Measurements from ENCODE around the gene PNMA6E.

PNMA6E gene

GRCh38 chrX:153438532-153438931 is 37.4 kb upstream of the PNMA6E start:
- DNase-seq (ENCODE audit: extremely low read depth in 1 of 2, low read depth in 1 of 2) = no peak

GRCh38 chrX:153435845-153436244 is 34.7 kb upstream of the PNMA6E start:
- no peak for DNase-seq (ENCODE audit: extremely low read depth in 1 of 2, low read depth in 1 of 2)

- DNase-seq (ENCODE audit: extremely low read depth in 1 of 2, low read depth in 1 of 2) = no peak
These were observed 33.7 kb upstream of the PNMA6E start for GRCh38 chrX:153434801-153435200.

- no peak for DNase-seq (ENCODE audit: extremely low read depth in 1 of 2, low read depth in 1 of 2)
These were observed 32.7 kb upstream of the PNMA6E start for GRCh38 chrX:153433781-153434285.

- no peak for DNase-seq (ENCODE audit: extremely low read depth in 1 of 2, low read depth in 1 of 2)
These were observed 32.1 kb upstream of the PNMA6E start for GRCh38 chrX:153433161-153433680.

GRCh38 chrX:153430796-153431195 is 29.6 kb upstream of the PNMA6E start:
- DNase-seq (ENCODE audit: extremely low read depth in 1 of 2, low read depth in 1 of 2) = no peak

GRCh38 chrX:153426204-153426603 is 25.1 kb upstream of the PNMA6E start:
- DNase-seq (ENCODE audit: extremely low read depth in 1 of 2, low read depth in 1 of 2) = no peak

GRCh38 chrX:153423652-153424051 is 22.5 kb upstream of the PNMA6E start:
- DNase-seq (ENCODE audit: extremely low read depth in 1 of 2, low read depth in 1 of 2) = no peak

- DNase-seq (ENCODE audit: extremely low read depth in 1 of 2, low read depth in 1 of 2) = no peak
These were observed 20.7 kb upstream of the PNMA6E start for GRCh38 chrX:153421856-153422255.

- no peak for DNase-seq (ENCODE audit: extremely low read depth in 1 of 2, low read depth in 1 of 2)
These were observed 19.9 kb upstream of the PNMA6E start for GRCh38 chrX:153420851-153421599.

GRCh38 chrX:153417637-153418036 is 16.5 kb upstream of the PNMA6E start:
- DNase-seq (ENCODE audit: extremely low read depth in 1 of 2, low read depth in 1 of 2) = no peak

GRCh38 chrX:153416781-153417450 is 15.8 kb upstream of the PNMA6E start:
- no peak for DNase-seq (ENCODE audit: extremely low read depth in 1 of 2, low read depth in 1 of 2)

GRCh38 chrX:153414856-153415510 is 13.8 kb upstream of the PNMA6E start:
- DNase-seq (ENCODE audit: extremely low read depth in 1 of 2, low read depth in 1 of 2) = no peak

- no peak for DNase-seq (ENCODE audit: extremely low read depth in 1 of 2, low read depth in 1 of 2)
These were observed 12.6 kb upstream of the PNMA6E start for GRCh38 chrX:153413731-153414130.

GRCh38 chrX:153412746-153413720 is 11.9 kb upstream of the PNMA6E start:
- DNase-seq (ENCODE audit: extremely low read depth in 1 of 2, low read depth in 1 of 2) = no peak

GRCh38 chrX:153411988-153412574 is 10.9 kb upstream of the PNMA6E start:
- no peak for DNase-seq (ENCODE audit: extremely low read depth in 1 of 2, low read depth in 1 of 2)

GRCh38 chrX:153411255-153411987 is 10.3 kb upstream of the PNMA6E start, which contains the start of gene ZFP92:
Gene ZFP92, plus strand, starts transcription at chrX:153411472. Its CDS starts 6,851 bp downstream, at chrX:153418323.
- peak in 1 of 2 donors; percentile 2 for DNase-seq (ENCODE audit: extremely low read depth in 1 of 2, low read depth in 1 of 2)

- no peak for DNase-seq (ENCODE audit: extremely low read depth in 1 of 2, low read depth in 1 of 2)
These were observed 9.7 kb upstream of the PNMA6E start for GRCh38 chrX:153410888-153411254.

GRCh38 chrX:153410373-153410772 is 9.2 kb upstream of the PNMA6E start:
- DNase-seq (ENCODE audit: extremely low read depth in 1 of 2, low read depth in 1 of 2) = no peak

Data from stimulated activated CD8-positive, alpha-beta memory T cell treated with anti-CD3 and anti-CD28 coated beads, Interleukin-7, amount 100 ng/mL, for 48 hours (primary cell).